ENCODE measurements around the gene TCP10L. TPM values are rescaled to one million over a fixed set of nuclear protein-coding genes. Genes with fewer than 3 reads are reported as not detected.
"Not testable (repeated sequence)": the region's sequence is repeated elsewhere in the genome, so short reads cannot be mapped to it uniquely, and the experiment has no call there.

TCP10L gene
- total RNA-seq, 1 experiment from 2014 or later = not detected

DNA sequence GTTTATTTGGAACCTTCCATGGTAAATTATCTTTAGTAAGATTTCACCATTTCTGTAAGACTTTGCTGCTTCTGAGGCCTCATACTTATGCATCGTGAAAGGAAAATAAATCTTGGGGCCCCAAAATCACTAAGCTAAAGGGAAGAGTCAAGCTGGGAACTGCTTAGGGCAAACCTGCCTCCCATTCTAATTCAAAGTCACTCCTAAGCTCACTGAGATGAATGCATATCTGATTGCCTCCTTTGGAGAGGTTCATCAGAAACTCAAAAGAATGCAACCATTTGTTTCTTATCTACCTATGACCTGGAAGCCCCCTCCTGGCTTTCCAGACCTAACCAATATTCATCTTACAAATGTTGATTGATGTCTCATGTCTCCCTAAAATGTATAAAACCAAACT lies 23.8 kb downstream of the TCP10L start:
- DNase-seq (ENCODE audit: low spot score); in situ Hi-C loops (cut with HindIII; ENCODE audit: low sequenced_read_pairs): not testable (repeated sequence)

DNA sequence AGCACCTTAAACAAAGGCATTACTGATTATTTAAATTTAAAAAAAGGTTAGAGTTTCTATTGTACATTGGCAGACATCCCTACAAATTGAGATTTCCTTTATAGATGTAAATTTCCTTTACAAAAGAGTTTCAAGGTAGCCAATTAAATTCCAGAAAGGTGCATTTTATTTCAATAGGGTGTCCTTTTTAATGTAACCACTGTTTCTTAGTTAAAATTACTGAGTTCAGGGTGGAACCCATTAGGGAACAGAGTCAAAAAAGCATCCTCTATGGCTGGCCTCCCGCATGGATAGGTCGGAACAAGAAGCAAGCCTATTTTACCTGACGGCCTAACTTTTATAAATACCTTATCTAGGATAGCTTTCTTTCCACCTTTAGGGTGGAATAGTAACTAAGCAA lies 24.4 kb downstream of the TCP10L start:
- in situ Hi-C loops (cut with HindIII; ENCODE audit: low sequenced_read_pairs) = no loop called here
- DNase-seq (ENCODE audit: low spot score) = no peak

- in situ Hi-C loops (cut with HindIII; ENCODE audit: low sequenced_read_pairs) = no loop called here
Observed at GRCh38 chr21:32559006-32559610, 26.2 kb downstream of the TCP10L start.

DNA sequence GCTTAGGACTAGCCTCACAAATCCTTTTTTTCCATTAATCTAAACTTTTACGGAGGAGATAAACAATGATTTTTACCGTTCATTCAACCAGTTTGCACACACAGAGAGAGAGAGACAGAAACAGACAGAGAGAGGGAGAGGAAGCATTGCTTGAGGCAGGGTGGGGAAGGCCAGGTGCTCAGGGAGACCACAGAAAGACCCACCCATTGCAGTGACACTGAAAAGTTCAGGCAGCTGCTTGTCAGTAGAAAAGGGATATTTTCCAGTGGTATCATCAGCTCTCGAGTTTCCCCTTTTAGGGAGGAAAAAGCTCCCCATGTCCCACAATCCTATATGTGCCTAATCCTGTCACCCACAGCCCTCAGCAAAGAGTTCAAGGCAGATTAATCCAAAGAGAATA lies 27.2 kb downstream of the TCP10L start:
- DNase-seq (ENCODE audit: low spot score) = no peak
- in situ Hi-C loops (cut with HindIII; ENCODE audit: low sequenced_read_pairs) = no loop called here

More at GRCh38 chr21:32559006-32559610, 26.2 kb downstream of the TCP10L start:
- no peak for DNase-seq (ENCODE audit: low spot score)

DNA sequence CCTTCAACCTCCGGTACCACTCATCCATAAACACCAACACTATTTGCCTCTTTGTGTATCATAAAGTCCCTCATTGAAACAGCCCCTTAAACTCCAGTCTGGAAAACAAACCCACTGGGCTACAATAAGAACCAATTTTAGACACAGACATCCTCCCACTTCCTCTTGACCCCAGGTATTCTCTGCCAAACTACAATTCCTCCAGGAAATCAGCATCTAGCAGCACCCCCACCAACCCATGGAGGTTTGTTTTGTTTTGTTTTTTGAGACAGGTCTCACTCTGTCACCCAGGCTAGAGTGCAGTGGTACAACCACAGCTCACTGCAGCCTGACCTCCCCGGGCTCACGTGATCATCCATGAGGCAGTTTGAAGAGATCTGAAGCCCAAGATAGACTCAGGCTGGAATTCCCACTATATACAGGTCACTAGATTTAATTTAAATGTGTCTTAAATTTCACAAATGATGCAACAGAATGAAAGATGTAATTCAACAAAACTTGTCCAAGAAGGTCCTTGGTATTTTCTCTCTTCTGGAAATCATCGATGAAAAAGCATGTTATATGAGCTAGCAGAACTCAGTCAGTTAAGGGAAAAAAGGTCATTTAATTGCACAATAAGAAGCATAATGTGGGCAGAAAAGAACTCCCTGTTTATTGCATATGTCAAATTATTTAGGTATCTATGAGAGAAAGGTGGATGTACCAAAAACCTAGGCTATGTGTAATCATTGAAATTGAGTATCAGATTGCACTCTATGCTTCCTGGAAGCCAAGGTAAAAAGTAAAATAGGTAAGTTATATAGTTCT lies 30.3 kb downstream of the TCP10L start:
- in situ Hi-C loops (cut with HindIII; ENCODE audit: low sequenced_read_pairs) = no loop called here
- no peak for DNase-seq (ENCODE audit: low spot score)

DNA sequence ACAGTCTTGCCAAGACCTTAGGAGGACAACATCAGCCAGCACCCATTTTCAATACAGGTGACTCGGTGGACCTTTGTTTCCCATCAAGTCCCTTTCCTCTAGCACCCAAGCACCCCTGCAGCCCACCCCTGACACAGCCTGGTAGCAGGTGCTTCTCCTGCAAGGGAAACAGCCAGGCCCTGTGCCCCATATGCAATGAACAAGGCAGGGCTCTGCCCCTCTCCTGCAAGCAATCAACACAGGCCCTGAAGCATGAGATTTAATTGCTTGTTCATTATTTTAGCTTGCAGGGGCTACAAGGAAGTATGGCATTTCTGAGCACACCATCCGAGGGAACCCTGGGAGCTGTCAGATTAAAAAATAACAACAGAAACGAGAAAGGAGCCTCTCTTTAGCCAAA lies 35.4 kb downstream of the TCP10L start:
- in situ Hi-C loops (cut with HindIII; ENCODE audit: low sequenced_read_pairs) = no loop called here
- no peak for DNase-seq (ENCODE audit: low spot score)

DNA sequence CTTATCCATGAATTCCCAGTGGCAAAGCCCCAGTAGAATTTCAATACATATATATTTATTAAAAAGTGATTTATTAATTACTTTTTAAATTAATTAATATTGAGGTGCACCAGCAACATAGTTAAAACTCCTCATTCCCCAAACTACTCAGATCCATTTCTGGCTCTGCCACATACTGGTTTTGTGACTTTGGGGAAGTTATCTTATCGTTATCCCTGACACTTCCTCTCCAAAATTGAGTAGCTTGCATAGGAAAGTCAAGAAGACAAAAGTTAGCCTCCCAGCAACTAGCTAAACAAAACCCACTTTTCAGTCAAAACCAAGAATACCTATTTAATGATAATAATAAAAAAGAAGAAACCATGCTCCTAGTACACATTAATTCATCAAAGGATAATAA lies 35.9 kb downstream of the TCP10L start:
- in situ Hi-C loops (cut with HindIII; ENCODE audit: low sequenced_read_pairs) = no loop called here
- no peak for DNase-seq (ENCODE audit: low spot score)

DNA sequence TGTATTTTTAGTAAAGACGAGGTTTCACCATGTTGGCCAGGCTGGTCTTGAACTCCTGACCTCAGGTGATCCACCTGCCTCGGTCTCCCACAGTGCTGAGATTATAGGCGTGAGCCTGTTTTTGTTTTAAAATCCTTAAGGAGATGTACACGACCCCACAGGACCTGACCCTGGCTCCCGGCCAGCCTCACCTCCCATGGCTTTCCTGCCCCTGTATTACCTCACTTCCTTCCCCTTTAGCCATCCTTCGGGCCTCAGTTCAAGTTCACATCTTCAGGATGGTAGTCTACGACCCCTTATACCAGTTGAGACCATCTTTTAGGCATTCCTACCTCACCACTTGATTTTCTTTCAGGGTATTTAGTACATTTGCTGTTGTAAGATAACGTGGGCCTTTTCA lies 36.3 kb downstream of the TCP10L start:
- in situ Hi-C loops (cut with HindIII; ENCODE audit: low sequenced_read_pairs) = no loop called here
- no peak for DNase-seq (ENCODE audit: low spot score)

DNA sequence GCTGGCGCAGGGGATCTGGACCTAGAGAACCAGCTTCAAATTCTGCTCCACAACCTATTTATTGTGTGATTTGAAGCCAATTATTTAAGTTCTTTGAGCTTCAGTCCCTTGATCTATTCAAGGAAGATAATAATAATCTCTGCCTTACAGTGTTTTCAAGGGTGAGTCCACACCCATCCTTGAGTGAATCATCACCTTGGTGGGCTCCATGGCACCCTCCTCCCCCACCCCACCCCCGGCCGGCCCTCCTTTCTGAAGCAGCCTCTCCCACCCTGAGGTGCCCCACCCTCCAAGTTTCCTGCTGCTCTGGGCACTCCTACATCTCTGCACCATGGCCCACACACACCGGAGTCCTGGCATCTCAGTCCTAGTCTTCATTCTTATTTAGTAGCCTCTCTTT lies 38.3 kb downstream of the TCP10L start:
- in situ Hi-C loops (cut with HindIII; ENCODE audit: low sequenced_read_pairs) = no loop called here
- DNase-seq (ENCODE audit: low spot score) = no peak

DNA sequence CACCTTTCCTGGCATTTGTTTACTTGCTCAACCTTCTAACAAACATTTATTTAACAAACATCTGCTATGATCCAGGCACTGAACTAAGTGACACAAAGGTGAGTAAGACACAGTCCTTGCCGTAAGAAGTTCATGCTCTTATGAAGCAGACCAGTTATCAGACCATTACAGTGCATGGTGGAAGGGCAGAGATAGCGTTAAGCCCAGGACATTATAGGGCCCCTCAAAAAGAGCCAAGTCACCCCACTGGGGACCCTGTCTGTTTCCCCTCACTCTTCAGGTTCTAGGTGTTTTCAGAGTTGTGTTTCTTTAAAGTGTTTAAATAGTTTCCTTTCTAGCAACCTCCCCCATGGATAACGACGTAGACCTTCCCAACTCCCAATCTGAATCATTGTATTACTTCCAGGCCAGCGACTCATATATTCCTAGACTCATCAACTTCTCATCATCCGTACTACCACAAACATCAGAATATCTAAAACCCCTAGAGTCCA lies 39.3 kb downstream of the TCP10L start:
- DNase-seq (ENCODE audit: low spot score) = no peak
- in situ Hi-C loops (cut with HindIII; ENCODE audit: low sequenced_read_pairs) = no loop called here

- in situ Hi-C loops (cut with HindIII; ENCODE audit: low sequenced_read_pairs) = no loop called here
- no peak for DNase-seq (ENCODE audit: low spot score)
Observed at GRCh38 chr21:32544697-32545096, 40.6 kb downstream of the TCP10L start.

DNA sequence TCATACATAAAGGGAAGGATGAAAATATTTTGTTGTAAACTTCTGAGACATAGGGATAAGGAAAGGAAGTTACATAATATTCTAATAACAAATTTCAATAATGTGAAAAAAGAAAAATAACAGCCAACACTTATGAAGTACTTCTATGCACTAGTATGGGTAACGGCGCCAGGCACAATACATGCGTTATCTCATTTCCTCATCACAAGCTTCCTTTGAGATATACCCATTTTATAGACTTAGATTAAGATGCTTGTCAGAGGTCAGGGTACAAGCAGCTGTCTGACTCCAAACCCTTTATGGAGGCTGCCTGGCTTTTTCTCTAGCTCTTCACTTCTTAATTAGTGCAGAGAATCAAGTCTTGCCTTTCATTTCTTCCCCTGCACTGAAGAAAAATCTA lies 41.3 kb downstream of the TCP10L start:
- in situ Hi-C loops (cut with HindIII; ENCODE audit: low sequenced_read_pairs) = no loop called here
- no peak for DNase-seq (ENCODE audit: low spot score)

- in situ Hi-C loops (cut with HindIII; ENCODE audit: low sequenced_read_pairs); DNase-seq (ENCODE audit: low spot score): not testable (repeated sequence)
Observed at GRCh38 chr21:32543056-32543455, 42.3 kb downstream of the TCP10L start.

DNA sequence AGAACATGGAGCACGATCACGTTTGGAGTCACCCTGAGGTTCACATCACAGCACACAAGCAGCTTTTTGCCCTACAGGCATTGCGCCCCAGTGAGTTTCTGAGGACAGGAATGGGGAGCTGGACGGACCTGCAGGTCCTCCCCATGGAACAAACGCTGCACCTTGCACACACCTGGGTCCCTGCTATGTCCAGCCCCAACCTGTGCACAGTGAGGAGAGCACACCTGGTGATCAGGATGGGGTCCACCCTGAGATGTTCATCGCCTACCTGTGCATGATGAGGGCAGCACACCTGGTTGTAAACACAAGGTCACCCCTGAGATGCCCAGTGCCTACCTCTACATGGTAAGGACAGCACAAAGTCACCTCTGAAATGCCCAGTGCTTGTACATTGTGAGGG lies 45.9 kb downstream of the TCP10L start:
- no peak for DNase-seq (ENCODE audit: low spot score)
- in situ Hi-C loops (cut with HindIII; ENCODE audit: low sequenced_read_pairs) = no loop called here

- in situ Hi-C loops (cut with HindIII; ENCODE audit: low sequenced_read_pairs) = no loop called here
Observed at GRCh38 chr21:32538147-32538792, 47.1 kb downstream of the TCP10L start.

DNA sequence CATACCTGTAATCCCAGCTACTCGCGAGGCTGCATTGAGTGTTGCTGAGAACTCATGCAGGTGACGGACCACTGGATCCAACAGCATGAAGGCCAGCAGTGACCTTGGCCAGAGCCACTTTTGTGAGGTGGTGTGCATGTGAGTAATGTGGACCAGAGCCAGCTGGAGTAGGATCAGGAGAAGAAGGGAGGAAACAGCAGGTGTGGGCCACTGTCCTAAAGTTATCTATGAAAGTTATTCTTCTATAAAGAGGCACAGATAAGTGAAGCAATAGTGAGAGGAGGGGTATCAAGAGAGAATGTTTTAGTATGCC lies 47.8 kb downstream of the TCP10L start:
- no peak for DNase-seq (ENCODE audit: low spot score)
- in situ Hi-C loops (cut with HindIII; ENCODE audit: low sequenced_read_pairs) = no loop called here

More at GRCh38 chr21:32538147-32538792, 47.1 kb downstream of the TCP10L start:
- DNase-seq (ENCODE audit: low spot score) = no peak

- no peak for DNase-seq (ENCODE audit: low spot score)
- in situ Hi-C loops (cut with HindIII; ENCODE audit: low sequenced_read_pairs) = no loop called here
Observed at GRCh38 chr21:32535612-32536011, 49.7 kb downstream of the TCP10L start.

GRCh38 chr21:32534113-32534512 lies 51.2 kb downstream of the TCP10L start:
- DNase-seq (ENCODE audit: low spot score) = no peak
- in situ Hi-C loops (cut with HindIII; ENCODE audit: low sequenced_read_pairs) = no loop called here

GRCh38 chr21:32533611-32534010 lies 51.7 kb downstream of the TCP10L start:
- in situ Hi-C loops (cut with HindIII; ENCODE audit: low sequenced_read_pairs) = no loop called here
- DNase-seq (ENCODE audit: low spot score) = no peak

DNA sequence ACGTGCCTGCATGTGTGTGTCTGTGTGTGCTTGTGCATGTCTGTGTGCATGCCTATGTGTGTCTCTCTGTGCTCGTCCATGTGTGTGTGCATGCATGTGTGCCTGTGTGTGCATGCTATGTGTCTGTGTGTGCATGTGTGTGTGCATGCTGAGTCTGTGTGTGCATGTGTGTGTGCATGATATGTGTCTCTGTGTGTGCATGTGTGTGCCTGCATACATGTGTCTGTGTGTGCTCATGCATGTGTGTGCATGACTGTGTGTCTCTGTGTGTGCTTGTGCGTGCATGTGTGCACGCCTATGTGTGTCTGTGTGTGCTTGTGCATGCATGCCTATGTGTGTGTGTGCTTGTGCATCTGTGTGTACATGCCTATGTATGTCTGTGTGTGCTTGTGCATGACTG lies 52.3 kb downstream of the TCP10L start:
- no peak for DNase-seq (ENCODE audit: low spot score)
- in situ Hi-C loops (cut with HindIII; ENCODE audit: low sequenced_read_pairs) = no loop called here
